ENCODE results near the gene FAM13C.

FAM13C gene

GRCh38 chr10:59312247-59312646, 50.1 kb downstream of the FAM13C start:
- no peak for DNase-seq

- no peak for DNase-seq
These were observed 51.3 kb downstream of the FAM13C start for GRCh38 chr10:59311025-59311424.

GRCh38 chr10:59310324-59310914, 51.9 kb downstream of the FAM13C start:
- no peak for DNase-seq

GRCh38 chr10:59304521-59305097, 57.7 kb downstream of the FAM13C start:
- no peak for DNase-seq

- no peak for DNase-seq
These were observed 59.3 kb downstream of the FAM13C start for GRCh38 chr10:59303018-59303417.

- no peak for DNase-seq
These were observed 60.0 kb downstream of the FAM13C start for GRCh38 chr10:59302381-59302780.

GRCh38 chr10:59301067-59301754, 61.1 kb downstream of the FAM13C start:
- DNase-seq, result no peak

GRCh38 chr10:59300386-59300785, 62.0 kb downstream of the FAM13C start:
- DNase-seq, result no peak

- no peak for DNase-seq
These were observed 62.4 kb downstream of the FAM13C start for GRCh38 chr10:59299933-59300332.

- no peak for DNase-seq
These were observed 71.9 kb downstream of the FAM13C start for GRCh38 chr10:59290448-59290847.

GRCh38 chr10:59289853-59290252, 72.5 kb downstream of the FAM13C start:
- no peak for DNase-seq

GRCh38 chr10:59287587-59288255, 74.6 kb downstream of the FAM13C start:
- DNase-seq, result no peak

- DNase-seq, result no peak
These were observed 76.5 kb downstream of the FAM13C start for GRCh38 chr10:59285848-59286247.

GRCh38 chr10:59285073-59285472, 77.3 kb downstream of the FAM13C start:
- no peak for DNase-seq

- DNase-seq, result no peak
These were observed 78.0 kb downstream of the FAM13C start for GRCh38 chr10:59284118-59284975.

GRCh38 chr10:59283456-59284091, 78.8 kb downstream of the FAM13C start:
- no peak for DNase-seq

GRCh38 chr10:59281861-59282260, 80.5 kb downstream of the FAM13C start:
- no peak for DNase-seq

- no peak for DNase-seq
These were observed 82.3 kb downstream of the FAM13C start for GRCh38 chr10:59279991-59280505.

- no peak for DNase-seq
These were observed 82.9 kb downstream of the FAM13C start for GRCh38 chr10:59279476-59279875.

GRCh38 chr10:59276919-59277318, 85.4 kb downstream of the FAM13C start:
- DNase-seq, result no peak

GRCh38 chr10:59276133-59276532, 86.2 kb downstream of the FAM13C start:
- DNase-seq, result no peak

GRCh38 chr10:59273445-59273844, 88.9 kb downstream of the FAM13C start:
- DNase-seq, result no peak
